Measurements from ENCODE around the gene HNRNPC. TPM values are rescaled to one million over a fixed set of nuclear protein-coding genes. Genes with fewer than 3 reads are reported as not detected.

Gene HNRNPC
- total and polyA plus RNA-seq, 9 of the 15 experiments (the other 6 are each of a cell fraction or from before 2014, with no cell fraction given) = 679 to 1,557 (median 1,191) TPM

DNA sequence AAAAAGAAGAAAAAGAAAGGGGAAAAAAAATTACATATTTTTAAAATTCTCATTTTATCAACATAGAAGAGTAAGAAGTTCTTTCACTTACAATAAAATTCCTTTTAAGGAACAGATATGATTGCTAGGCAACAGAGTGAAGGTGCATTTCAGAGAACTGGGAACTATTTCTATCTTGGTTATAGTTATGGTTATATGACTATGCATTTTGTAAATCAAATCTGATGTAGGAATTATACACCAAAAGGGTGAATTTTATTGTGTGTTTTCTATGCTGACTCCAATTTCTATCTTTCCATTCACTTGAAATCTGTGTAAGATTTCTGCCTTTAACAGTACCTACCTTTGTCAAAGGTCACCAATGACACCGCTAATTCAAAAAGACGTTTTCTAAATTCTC, 50.1 kb downstream of the HNRNPC start:
- H3K36me3 ChIP-seq (ENCODE audit: control insufficient read depth, insufficient read depth, low read length) = peaks cover 97% of the 10 kb centered on the region
- H3K4me1 ChIP-seq (replicated peaks in 1 of 2; ENCODE audit: control insufficient read depth in 2 of 2, insufficient read depth in 2 of 2, low read length in 2 of 2) = peaks cover 0 to 2% of the 10 kb centered on the region in 2 experiments; a peak in 1 of 5 replicates
- H3K4me3 ChIP-seq = no peak overlapping the region
- H3K9me1 ChIP-seq (ENCODE audit: control insufficient read depth, insufficient read depth, low read length) = no peaks in the 10 kb centered on the region
- ChIA-PET POLR2A (interaction anchor here (1.9 kb wide), 1 partner anchor 9 kb away, joined by 5 read pairs; no protein-coding TSS in a partner anchor), CTCF (ENCODE audit: low intra/inter-chr PET ratio) (no interaction called here)
- H3K27ac ChIP-seq (ENCODE audit: extremely low read depth, low read depth, low read length) = no peak overlapping the region
- no TSS peak for BruUV-seq (replicated peaks)
- no peak overlapping the region for H3K9ac ChIP-seq (ENCODE audit: insufficient read depth in 1 of 2, low read depth in 2 of 2, low read length in 2 of 2)
- DNase-seq (ENCODE audit: extremely low read depth in 1 of 4, low spot score in 3 of 4) (no peak), ATAC-seq (no peak), FAIRE-seq (no peak)
- no peak overlapping the region for H2AFZ ChIP-seq (ENCODE audit: low read depth, low read length)
- H3K9me3 ChIP-seq (replicated peaks; ENCODE audit: control insufficient read depth, insufficient read depth, low read depth, low read length) = no peaks in the 10 kb centered on the region
- H3K27me3 ChIP-seq (ENCODE audit: control insufficient read depth in 2 of 2, insufficient read depth in 2 of 2, low read length in 2 of 2) = no peaks in the 10 kb centered on the region
- H4K20me1 ChIP-seq (replicated peaks; ENCODE audit: control insufficient read depth, insufficient read depth, low read length) = peaks cover 33% of the 10 kb centered on the region
- peaks cover 95% of the 10 kb centered on the region for H3K79me2 ChIP-seq (ENCODE audit: control insufficient read depth, insufficient read depth, low read length)
- no peak overlapping the region for H3K4me2 ChIP-seq (ENCODE audit: insufficient read depth, low read length)
- in situ Hi-C loops (cut with MboI) (no loop called here), intact Hi-C loops (cut with micrococcal nuclease) (no loop called here)
- TF ChIP-seq HNRNPK (IDR thresholded peaks at IDR 0.05; ENCODE audit: low read depth, low read length, poor library complexity, severe bottlenecking) = no peak
- TF ChIP-seq BHLHE40 (IDR thresholded peaks at IDR 0.05; ENCODE audit: low read length) = no peak
- no peak for TF ChIP-seq U2AF1 (optimal IDR thresholded peaks at IDR 0.05; ENCODE audit: low read depth, low read length)
- no peak for TF ChIP-seq ADNP (tag; IDR thresholded peaks at IDR 0.05)
- no peak for TF ChIP-seq SP2 (IDR thresholded peaks at IDR 0.05; ENCODE audit: extremely low read depth, low read depth, low read length, poor library complexity, severe bottlenecking)
- TF ChIP-seq MCM2 (IDR thresholded peaks at IDR 0.05; ENCODE audit: low read depth) = no peak
- TF ChIP-seq, protein P1, sequence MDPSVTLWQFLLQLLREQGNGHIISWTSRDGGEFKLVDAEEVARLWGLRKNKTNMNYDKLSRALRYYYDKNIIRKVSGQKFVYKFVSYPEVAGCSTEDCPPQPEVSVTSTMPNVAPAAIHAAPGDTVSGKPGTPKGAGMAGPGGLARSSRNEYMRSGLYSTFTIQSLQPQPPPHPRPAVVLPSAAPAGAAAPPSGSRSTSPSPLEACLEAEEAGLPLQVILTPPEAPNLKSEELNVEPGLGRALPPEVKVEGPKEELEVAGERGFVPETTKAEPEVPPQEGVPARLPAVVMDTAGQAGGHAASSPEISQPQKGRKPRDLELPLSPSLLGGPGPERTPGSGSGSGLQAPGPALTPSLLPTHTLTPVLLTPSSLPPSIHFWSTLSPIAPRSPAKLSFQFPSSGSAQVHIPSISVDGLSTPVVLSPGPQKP (CRISPR knock-in tag; IDR thresholded peaks at IDR 0.05) = no peak
- no peak for TF ChIP-seq ILK (tag; IDR thresholded peaks at IDR 0.05; ENCODE audit: borderline replicate concordance, low read depth)
- TF ChIP-seq, protein P2, sequence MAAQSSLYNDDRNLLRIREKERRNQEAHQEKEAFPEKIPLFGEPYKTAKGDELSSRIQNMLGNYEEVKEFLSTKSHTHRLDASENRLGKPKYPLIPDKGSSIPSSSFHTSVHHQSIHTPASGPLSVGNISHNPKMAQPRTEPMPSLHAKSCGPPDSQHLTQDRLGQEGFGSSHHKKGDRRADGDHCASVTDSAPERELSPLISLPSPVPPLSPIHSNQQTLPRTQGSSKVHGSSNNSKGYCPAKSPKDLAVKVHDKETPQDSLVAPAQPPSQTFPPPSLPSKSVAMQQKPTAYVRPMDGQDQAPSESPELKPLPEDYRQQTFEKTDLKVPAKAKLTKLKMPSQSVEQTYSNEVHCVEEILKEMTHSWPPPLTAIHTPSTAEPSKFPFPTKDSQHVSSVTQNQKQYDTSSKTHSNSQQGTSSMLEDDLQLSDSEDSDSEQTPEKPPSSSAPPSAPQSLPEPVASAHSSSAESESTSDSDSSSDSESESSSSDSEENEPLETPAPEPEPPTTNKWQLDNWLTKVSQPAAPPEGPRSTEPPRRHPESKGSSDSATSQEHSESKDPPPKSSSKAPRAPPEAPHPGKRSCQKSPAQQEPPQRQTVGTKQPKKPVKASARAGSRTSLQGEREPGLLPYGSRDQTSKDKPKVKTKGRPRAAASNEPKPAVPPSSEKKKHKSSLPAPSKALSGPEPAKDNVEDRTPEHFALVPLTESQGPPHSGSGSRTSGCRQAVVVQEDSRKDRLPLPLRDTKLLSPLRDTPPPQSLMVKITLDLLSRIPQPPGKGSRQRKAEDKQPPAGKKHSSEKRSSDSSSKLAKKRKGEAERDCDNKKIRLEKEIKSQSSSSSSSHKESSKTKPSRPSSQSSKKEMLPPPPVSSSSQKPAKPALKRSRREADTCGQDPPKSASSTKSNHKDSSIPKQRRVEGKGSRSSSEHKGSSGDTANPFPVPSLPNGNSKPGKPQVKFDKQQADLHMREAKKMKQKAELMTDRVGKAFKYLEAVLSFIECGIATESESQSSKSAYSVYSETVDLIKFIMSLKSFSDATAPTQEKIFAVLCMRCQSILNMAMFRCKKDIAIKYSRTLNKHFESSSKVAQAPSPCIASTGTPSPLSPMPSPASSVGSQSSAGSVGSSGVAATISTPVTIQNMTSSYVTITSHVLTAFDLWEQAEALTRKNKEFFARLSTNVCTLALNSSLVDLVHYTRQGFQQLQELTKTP (IDR thresholded peaks at IDR 0.05; ENCODE audit: low read depth in 1 of 2, partially characterized antibody in 2 of 2) = no peak
- 79% methylated on average over 2 of the region's 2 CpGs for WGBS (ENCODE audit: insufficient coverage, low coverage, missing lambda C conversion rate)
